Measurements from ENCODE around the gene EIF6.

Gene EIF6

DNA sequence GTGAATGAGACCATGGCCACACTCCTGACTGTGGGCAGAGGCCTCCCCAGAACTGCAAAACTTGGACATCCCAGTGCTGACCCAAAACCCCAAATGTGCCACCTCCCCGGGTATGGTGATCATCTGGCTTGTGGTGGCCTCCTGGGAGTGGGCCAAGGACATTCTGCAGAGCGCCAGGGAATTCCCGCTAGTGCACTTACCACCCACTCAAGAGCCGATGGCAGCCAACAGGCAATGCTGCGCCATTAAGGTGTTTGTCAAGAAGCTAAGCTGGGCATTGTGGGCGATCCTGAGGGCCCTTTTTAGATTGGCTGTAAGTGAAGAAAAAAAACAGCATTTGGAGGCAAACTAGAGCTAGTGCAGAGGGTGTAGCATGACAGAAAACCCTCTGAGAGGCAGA, 48.7 kb downstream of the EIF6 start:
- TF ChIP-seq, protein P1, sequence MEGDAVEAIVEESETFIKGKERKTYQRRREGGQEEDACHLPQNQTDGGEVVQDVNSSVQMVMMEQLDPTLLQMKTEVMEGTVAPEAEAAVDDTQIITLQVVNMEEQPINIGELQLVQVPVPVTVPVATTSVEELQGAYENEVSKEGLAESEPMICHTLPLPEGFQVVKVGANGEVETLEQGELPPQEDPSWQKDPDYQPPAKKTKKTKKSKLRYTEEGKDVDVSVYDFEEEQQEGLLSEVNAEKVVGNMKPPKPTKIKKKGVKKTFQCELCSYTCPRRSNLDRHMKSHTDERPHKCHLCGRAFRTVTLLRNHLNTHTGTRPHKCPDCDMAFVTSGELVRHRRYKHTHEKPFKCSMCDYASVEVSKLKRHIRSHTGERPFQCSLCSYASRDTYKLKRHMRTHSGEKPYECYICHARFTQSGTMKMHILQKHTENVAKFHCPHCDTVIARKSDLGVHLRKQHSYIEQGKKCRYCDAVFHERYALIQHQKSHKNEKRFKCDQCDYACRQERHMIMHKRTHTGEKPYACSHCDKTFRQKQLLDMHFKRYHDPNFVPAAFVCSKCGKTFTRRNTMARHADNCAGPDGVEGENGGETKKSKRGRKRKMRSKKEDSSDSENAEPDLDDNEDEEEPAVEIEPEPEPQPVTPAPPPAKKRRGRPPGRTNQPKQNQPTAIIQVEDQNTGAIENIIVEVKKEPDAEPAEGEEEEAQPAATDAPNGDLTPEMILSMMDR (IDR thresholded peaks at IDR 0.05; ENCODE audit: extremely low read depth, insufficient read depth, missing control alignments) = no peak
- in situ Hi-C loops (cut with MboI; ENCODE audit: low pct_unique_long_range_greater_than_20kb, low sequenced_read_pairs, unreplicated experiment) = no loop called here
- DNase-seq (ENCODE audit: low spot score) = no peak

DNA sequence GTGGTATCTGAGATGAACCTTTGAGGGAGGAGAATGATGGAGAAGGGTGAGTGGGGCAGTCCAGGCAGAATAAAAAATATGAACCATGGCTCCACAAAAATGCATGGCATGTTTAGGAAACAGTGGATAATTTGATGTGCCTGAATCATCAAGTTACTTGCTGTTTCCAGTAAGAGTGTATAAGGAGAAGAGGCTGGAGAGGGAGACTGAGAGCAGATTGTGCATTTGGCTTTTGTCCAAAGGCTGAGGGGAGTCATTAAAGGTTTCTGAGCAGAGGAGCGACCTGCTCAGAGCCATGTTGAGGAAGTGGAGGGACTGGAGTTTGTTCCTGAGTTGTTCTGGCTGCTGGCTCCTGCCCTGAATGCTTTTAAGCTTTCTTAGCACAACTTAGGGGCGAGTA, 52.0 kb downstream of the EIF6 start:
- in situ Hi-C loops (cut with MboI; ENCODE audit: low pct_unique_long_range_greater_than_20kb, low sequenced_read_pairs, unreplicated experiment) = no loop called here

More for the DNA sequence above, 52.0 kb downstream of the EIF6 start:
- TF ChIP-seq, protein P1 (IDR thresholded peaks at IDR 0.05; ENCODE audit: extremely low read depth, insufficient read depth, missing control alignments) = no peak
- DNase-seq (ENCODE audit: low spot score) = no peak

Measured in GM13977 (cell line).